ENCODE results near the gene CTSW. TPM values are rescaled to one million over a fixed set of nuclear protein-coding genes. Genes with fewer than 3 reads are reported as not detected.
"Not testable (repeated sequence)": the region's sequence is repeated elsewhere in the genome, so short reads cannot be mapped to it uniquely, and the experiment has no call there.

The CTSW gene
- not detected for total RNA-seq
- not detected for polyA plus RNA-seq (2013, experiment 1 of 2)
- polyA plus RNA-seq (2013, experiment 2 of 2): not detected
- long read RNA-seq, experiment 1: 0 reads
- long read RNA-seq, experiment 2: 0 reads
- long read RNA-seq, experiment 3: 0 reads
- long read RNA-seq, experiment 4: 0 reads

DNA sequence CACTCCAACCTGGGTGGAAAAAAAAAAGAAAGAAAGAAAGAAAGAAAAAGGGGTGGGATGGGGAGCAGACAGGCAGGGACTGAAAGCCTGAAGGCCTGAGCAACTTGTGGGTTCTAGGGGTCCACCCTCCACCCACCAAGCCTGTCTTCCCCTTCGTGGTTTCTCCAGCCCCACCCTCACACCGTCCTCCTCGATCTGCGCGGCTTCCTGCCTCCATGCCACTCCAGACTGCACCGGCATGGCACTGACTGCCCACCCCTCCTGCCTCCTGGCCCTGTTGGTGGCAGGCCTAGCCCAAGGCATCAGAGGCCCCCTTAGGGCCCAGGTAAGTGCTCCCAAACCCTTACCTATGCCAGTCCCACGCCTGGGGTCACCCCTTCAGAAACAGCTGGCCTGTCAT lies at the start of gene CTSW:
CTSW (plus strand) TSS at position 221 of the 400 bp plus-strand sequence; CDS start at position 239, 18 bp downstream.
- peaks cover 8% of the 10 kb centered on the region for H3K27me3 Mint-ChIP-seq (ENCODE audit: insufficient read depth)
- H3K9me3 Mint-ChIP-seq: no peaks in the 10 kb centered on the region
- DNase-seq: no peak
- Histone ChIP-seq H3K4me3 (ENCODE audit: low read length) (no peak within 1 kb of the TSS), H3K4me1 (ENCODE audit: control insufficient read depth, insufficient read depth, low read length) (no peaks in the 10 kb centered on the region), H3K9me3 (ENCODE audit: control insufficient read depth, low read length) (no peaks in the 10 kb centered on the region), H3K27me3 (ENCODE audit: control insufficient read depth, insufficient read depth, low read length, poor library complexity, severe bottlenecking) (no peaks in the 10 kb centered on the region), H3K27ac (ENCODE audit: low read depth, low read length) (no peak within 1 kb of the TSS), H3K36me3 (ENCODE audit: control insufficient read depth, insufficient read depth, low read length) (peaks cover 22% of the 10 kb centered on the region), H3K9ac (ENCODE audit: extremely low read depth, low read length, poor library complexity, severe bottlenecking) (no peak within 1 kb of the TSS)
- H3K36me3 Mint-ChIP-seq (ENCODE audit: low read depth): peaks cover 21% of the 10 kb centered on the region
- no peak within 1 kb of the TSS for H3K4me3 Mint-ChIP-seq
- peaks cover 2% of the 10 kb centered on the region for H3K4me1 Mint-ChIP-seq
- no peak within 1 kb of the TSS for H3K27ac Mint-ChIP-seq
- 87 to 89% methylated on average over 6 to 7 of the region's 7 CpGs for WGBS, 2 experiments (ENCODE audit: insufficient coverage in 1 of 2, insufficient read length in 1 of 2)
- no peak for TF ChIP-seq CTCF (conservative IDR thresholded peaks at IDR 0.05)

GRCh38 chr11:65832231-65832630 lies 47.4 kb upstream of the CTSW start:
- H3K27me3 ChIP-seq (ENCODE audit: control insufficient read depth, insufficient read depth, low read length, poor library complexity, severe bottlenecking): peaks cover 11% of the 10 kb centered on the region
- H3K27me3 Mint-ChIP-seq (ENCODE audit: insufficient read depth): peaks cover 28% of the 10 kb centered on the region
- DNase-seq; H3K9me3 Mint-ChIP-seq; H3K4me1 Mint-ChIP-seq; H3K4me1 ChIP-seq (ENCODE audit: control insufficient read depth, insufficient read depth, low read length); H3K9me3 ChIP-seq (ENCODE audit: control insufficient read depth, low read length); H3K9ac ChIP-seq (ENCODE audit: extremely low read depth, low read length, poor library complexity, severe bottlenecking); H3K36me3 Mint-ChIP-seq (ENCODE audit: low read depth); H3K27ac Mint-ChIP-seq; H3K4me3 Mint-ChIP-seq; H3K27ac ChIP-seq (ENCODE audit: low read depth, low read length); H3K4me3 ChIP-seq (ENCODE audit: low read length); H3K36me3 ChIP-seq (ENCODE audit: control insufficient read depth, insufficient read depth, low read length): not testable (repeated sequence)

GRCh38 chr11:65833297-65834030 lies 46.2 kb upstream of the CTSW start, which contains the start of gene SNX32:
Gene SNX32 (plus strand): TSS chr11:65833963. CDS start chr11:65834066, 103 bp downstream.
- H3K36me3 Mint-ChIP-seq (ENCODE audit: low read depth): no peaks in the 10 kb centered on the region
- H3K27ac Mint-ChIP-seq: no peak within 1 kb of the TSS
- H3K9me3 Mint-ChIP-seq: peaks cover 5% of the 10 kb centered on the region
- no peaks in the 10 kb centered on the region for H3K36me3 ChIP-seq (ENCODE audit: control insufficient read depth, insufficient read depth, low read length)
- H3K4me3 ChIP-seq (ENCODE audit: low read length): peak within 1 kb of the TSS; percentile 79
- H3K4me1 Mint-ChIP-seq: peaks cover 4% of the 10 kb centered on the region
- H3K27me3 Mint-ChIP-seq (ENCODE audit: insufficient read depth): peaks cover 24% of the 10 kb centered on the region
- no peaks in the 10 kb centered on the region for H3K4me1 ChIP-seq (ENCODE audit: control insufficient read depth, insufficient read depth, low read length)
- no peak within 1 kb of the TSS for H3K4me3 Mint-ChIP-seq
- no peak for TF ChIP-seq CTCF (conservative IDR thresholded peaks at IDR 0.05)
- WGBS, 2 experiments (ENCODE audit: insufficient coverage in 1 of 2, insufficient read length in 1 of 2): 1 to 2% methylated on average over 18 to 63 of the region's 63 CpGs
- peaks cover 11% of the 10 kb centered on the region for H3K27me3 ChIP-seq (ENCODE audit: control insufficient read depth, insufficient read depth, low read length, poor library complexity, severe bottlenecking)
- peak within 1 kb of the TSS; percentile 26 for H3K27ac ChIP-seq (ENCODE audit: low read depth, low read length)
- peak within 1 kb of the TSS; percentile 60 for H3K9ac ChIP-seq (ENCODE audit: extremely low read depth, low read length, poor library complexity, severe bottlenecking)
- peak; percentile 98 for DNase-seq
- H3K9me3 ChIP-seq (ENCODE audit: control insufficient read depth, low read length): no peaks in the 10 kb centered on the region
